H1 (cell line): ENCODE results near the gene TRAF3.

Source experiments
- BCL11A ChIP-seq, 2 experiments: IDR thresholded peaks; one replicate each; pipeline ENCODE4 v1.6.1; 2011; ENCODE audit warnings: low read depth in 2 of 2, low read length in 2 of 2, mild to moderate bottlenecking in 2 of 2
- CBX5 ChIP-seq: fragments of 300-800, 300-1000 bp; sonication (generic); IDR thresholded peaks from 2 replicates; pipeline ENCODE4 v1.7.1; 2016; ENCODE audit warnings: antibody characterized with exemption, low read length, low read depth
- CHD2 ChIP-seq: IDR thresholded peaks from 2 replicates; pipeline ENCODE4 v1.6.1; 2012; ENCODE audit warnings: low read length, improper control_type of control experiment
- CREB1 ChIP-seq: IDR thresholded peaks from 2 replicates; pipeline ENCODE4 v1.6.1; 2012; ENCODE audit warnings: inconsistent platforms
- CTCF ChIP-seq, 3 experiments: IDR thresholded peaks; 1 replicate in 2 of 3; 2 replicates in 1 of 3; pipeline versions ENCODE4 v1.5.1 to v1.6.1; 2011; ENCODE audit warnings: low read length in 3 of 3, mild to moderate bottlenecking in 3 of 3, inconsistent platforms in 2 of 3, low read depth in 1 of 3, moderate library complexity in 1 of 3; ENCODE audit not compliant: insufficient read depth in 1 of 3; ENCODE audit errors: control extremely low read depth in 1 of 3
- POLR2A ChIP-seq, 2 experiments: IDR thresholded peaks; 1 replicate in 1 of 2; 2 replicates in 1 of 2; pipeline ENCODE4 v1.6.1; 2011; ENCODE audit warnings: low read depth in 2 of 2, low read length in 2 of 2, mild to moderate bottlenecking in 2 of 2; ENCODE audit errors: control extremely low read depth in 1 of 2
- RFX5 ChIP-seq: IDR thresholded peaks from 2 replicates; pipeline ENCODE4 v1.6.1; 2011; ENCODE audit warnings: low read depth, low read length, improper control_type of control experiment, borderline replicate concordance

DNA sequence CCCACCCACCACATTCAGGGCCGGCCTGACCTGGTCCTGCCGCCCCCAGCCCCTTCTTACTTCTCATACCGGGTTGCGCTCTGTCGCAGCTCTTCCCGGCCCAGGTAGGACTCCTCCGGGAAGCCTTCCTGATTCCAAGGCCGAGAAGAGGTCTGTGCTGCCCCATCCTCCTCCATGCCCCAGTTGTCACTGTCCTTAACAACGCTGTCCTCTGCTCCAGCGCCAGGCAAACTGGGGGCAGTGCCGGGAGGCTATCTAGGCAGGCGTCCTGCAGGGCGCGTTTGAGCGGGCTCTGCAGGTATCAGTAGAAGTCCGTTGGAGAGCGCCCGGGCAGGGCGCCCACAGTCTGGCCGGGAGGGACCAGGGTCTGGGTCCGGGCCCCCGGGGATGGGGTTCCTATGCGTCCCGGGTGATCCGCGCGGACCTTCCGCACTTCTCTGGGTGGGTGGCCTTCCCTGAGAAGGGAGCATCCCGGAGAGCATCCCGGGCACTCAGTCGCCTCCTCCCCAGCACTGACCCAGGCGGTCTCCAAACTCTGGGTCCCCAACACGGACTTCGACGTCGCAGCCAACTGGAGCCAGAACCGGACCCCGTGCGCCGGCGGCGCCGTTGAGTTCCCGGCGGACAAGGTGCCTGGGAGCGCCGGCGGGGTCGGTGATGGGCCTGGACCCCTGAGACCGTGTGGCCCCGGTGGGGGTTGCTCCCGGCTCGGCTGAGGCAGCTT, 146.1 kb downstream of the TRAF3 start:
- TF ChIP-seq CTCF (IDR thresholded peaks at IDR 0.05; ENCODE audit: control extremely low read depth in 1 of 3, insufficient read depth in 1 of 3, low read depth in 1 of 3, low read length in 3 of 3) (no peak), CHD2 (no peak), CREB1 (no peak), CBX5 (no peak), POLR2A (IDR thresholded peaks at IDR 0.05; ENCODE audit: control extremely low read depth in 1 of 2, low read depth in 2 of 2, low read length in 2 of 2) (no peak), RFX5 (no peak), BCL11A (IDR thresholded peaks at IDR 0.05; ENCODE audit: low read depth in 2 of 2, low read length in 2 of 2) (no peak)
